ENCODE data around the gene LRRC70. TPM values are rescaled to one million over a fixed set of nuclear protein-coding genes. Genes with fewer than 3 reads are reported as not detected.
A peak's percentile ranks its signal among the peaks of the same experiment; 100 is the strongest.

LRRC70 gene
- total RNA-seq, 5 donors from 2014 or later (not counting 1 experiment from before 2014, with no cell fraction given) = 0.43 to 4.5 (median 1.8) TPM

DNA sequence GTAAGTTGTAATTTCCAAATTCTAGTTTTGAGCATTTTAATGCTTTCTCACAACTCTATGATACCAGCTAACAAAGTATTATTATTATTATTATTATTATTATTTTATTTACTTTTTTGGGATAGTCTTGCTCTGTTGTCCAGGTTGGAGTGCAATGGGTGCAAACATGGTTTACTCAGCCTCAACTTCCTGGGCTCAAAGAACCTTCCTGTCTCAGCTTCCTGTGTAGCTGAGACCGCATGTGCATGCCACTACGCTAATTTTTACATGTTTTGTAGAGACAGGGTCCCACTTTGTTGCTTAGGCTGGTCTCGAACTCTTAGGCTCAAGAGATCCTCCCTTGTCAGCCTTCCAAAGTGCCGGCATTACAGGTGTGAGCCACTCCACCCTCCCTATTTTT, 27.0 kb downstream of the LRRC70 start:
- H3K27me3 ChIP-seq (replicated peaks in 1 of 2; ENCODE audit: control insufficient read depth in 2 of 2, extremely low read depth in 1 of 2, insufficient read depth in 2 of 2, low read length in 1 of 2) = no peaks in the 10 kb centered on the region
- peak in 1 of 4 experiments; percentile 84 for ATAC-seq (replicated peaks in 1 of 4)
- H3K4me3 ChIP-seq (ENCODE audit: control insufficient read depth in 1 of 2, extremely low read depth in 1 of 2, low read length in 1 of 2) = no peak overlapping the region
- H3K27ac ChIP-seq (ENCODE audit: low read length) = no peak overlapping the region
- WGBS (ENCODE audit: insufficient coverage) = no CpG with 5 or more reads among the region's 4 CpGs
- peaks cover 0 to 49% (median 25%) of the 10 kb centered on the region in 3 donors for H3K4me1 Mint-ChIP-seq
- DNase-seq = peak in 1 of 35 experiments; percentile 5
- H3K36me3 Mint-ChIP-seq = peaks cover 43% of the 10 kb centered on the region
- peaks cover 0 to 3% of the 10 kb centered on the region in 2 donors for H3K36me3 ChIP-seq (ENCODE audit: control insufficient read depth in 2 of 2, extremely low read depth in 1 of 2, insufficient read depth in 1 of 2, low read length in 1 of 2)
- H3K9me3 ChIP-seq = no peaks in the 10 kb centered on the region
- H3K9me3 Mint-ChIP-seq = no peaks in the 10 kb centered on the region
- H3K27me3 Mint-ChIP-seq = no peaks in the 10 kb centered on the region
- H3K27ac Mint-ChIP-seq = peak overlapping the region in 1 of 2 donors; percentile 82
- ChIA-PET CTCF (no interaction called here), POLR2A (no interaction called here)
- peak overlapping the region in 1 of 3 donors; percentile 9 for H3K4me3 Mint-ChIP-seq
- peaks cover 2 to 7% of the 10 kb centered on the region in 2 experiments for H3K4me1 ChIP-seq (ENCODE audit: control insufficient read depth in 1 of 2, extremely low read depth in 1 of 2, insufficient read depth in 2 of 2, low read length in 2 of 2)

DNA sequence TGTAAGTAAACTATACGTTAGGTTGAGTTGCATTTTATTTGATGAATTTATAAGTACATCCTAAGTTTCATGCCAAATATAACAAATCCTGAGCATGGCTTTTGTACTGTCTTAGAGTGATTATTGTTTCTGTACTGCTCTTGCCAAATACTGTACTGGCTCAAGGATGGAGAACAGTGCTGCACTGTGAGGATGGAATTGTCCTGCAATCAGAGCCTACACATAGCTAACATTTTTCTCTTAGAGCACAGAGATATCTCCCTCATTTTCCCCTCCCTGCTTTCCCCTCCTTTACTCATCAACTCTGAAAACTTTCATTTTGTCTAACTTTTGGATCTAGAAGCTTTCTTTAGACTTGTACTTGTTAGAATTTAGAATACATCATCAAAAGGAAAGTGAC, 28.3 kb downstream of the LRRC70 start:
- Mint-ChIP-seq H3K27ac (peak overlapping the region in 1 of 2 donors; percentile 46), H3K9me3 (no peaks in the 10 kb centered on the region), H3K4me3 (no peak overlapping the region), H3K36me3 (peaks cover 47% of the 10 kb centered on the region), H3K4me1 (peaks cover 0 to 51% (median 19%) of the 10 kb centered on the region in 3 donors), H3K27me3 (no peaks in the 10 kb centered on the region)
- CTCF ChIA-PET = no interaction called here
- H3K27me3 ChIP-seq (replicated peaks in 1 of 2; ENCODE audit: control insufficient read depth in 2 of 2, extremely low read depth in 1 of 2, insufficient read depth in 2 of 2, low read length in 1 of 2) = no peaks in the 10 kb centered on the region
- H3K9me3 ChIP-seq = no peaks in the 10 kb centered on the region
- POLR2A ChIA-PET = no interaction called here
- H3K4me3 ChIP-seq (ENCODE audit: control insufficient read depth in 1 of 2, extremely low read depth in 1 of 2, low read length in 1 of 2) = no peak overlapping the region
- peaks cover 2 to 7% of the 10 kb centered on the region in 2 experiments for H3K4me1 ChIP-seq (ENCODE audit: control insufficient read depth in 1 of 2, extremely low read depth in 1 of 2, insufficient read depth in 2 of 2, low read length in 2 of 2)
- H3K36me3 ChIP-seq (ENCODE audit: control insufficient read depth in 2 of 2, extremely low read depth in 1 of 2, insufficient read depth in 1 of 2, low read length in 1 of 2) = peaks cover 0 to 3% of the 10 kb centered on the region in 2 donors
- no peak for DNase-seq
- H3K27ac ChIP-seq (ENCODE audit: low read length) = no peak overlapping the region
- WGBS (ENCODE audit: insufficient coverage) = no CpG with 5 or more reads among the region's 1 CpG
- ATAC-seq (replicated peaks in 1 of 4) = no peak

DNA sequence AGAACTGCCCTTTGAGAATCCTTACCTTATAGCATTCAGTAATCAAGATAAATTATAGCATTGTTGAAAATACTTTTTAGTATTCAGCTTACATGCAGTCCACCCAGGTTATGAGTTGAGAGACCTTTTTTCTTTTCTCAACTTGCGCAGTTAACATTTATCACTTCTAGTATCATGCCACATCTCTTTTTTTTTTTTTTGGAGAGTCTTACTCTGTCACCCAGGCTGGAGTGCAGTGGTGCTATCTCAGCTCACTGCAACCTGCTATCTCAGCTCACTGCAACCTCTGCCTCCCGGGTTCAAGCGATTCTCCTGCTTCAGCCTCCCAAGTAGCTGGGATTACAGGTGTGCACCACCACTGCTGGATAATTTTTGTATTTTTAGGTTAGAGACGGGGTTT, 29.0 kb downstream of the LRRC70 start:
- Histone ChIP-seq H3K4me3 (ENCODE audit: control insufficient read depth in 1 of 2, extremely low read depth in 1 of 2, low read length in 1 of 2) (no peak overlapping the region), H3K4me1 (ENCODE audit: control insufficient read depth in 1 of 2, extremely low read depth in 1 of 2, insufficient read depth in 2 of 2, low read length in 2 of 2) (peaks cover 2 to 7% of the 10 kb centered on the region in 2 experiments), H3K36me3 (ENCODE audit: control insufficient read depth in 2 of 2, extremely low read depth in 1 of 2, insufficient read depth in 1 of 2, low read length in 1 of 2) (peaks cover 0 to 1% of the 10 kb centered on the region in 2 donors), H3K9me3 (no peaks in the 10 kb centered on the region), H3K27ac (ENCODE audit: low read length) (no peak overlapping the region), H3K27me3 (replicated peaks in 1 of 2; ENCODE audit: control insufficient read depth in 2 of 2, extremely low read depth in 1 of 2, insufficient read depth in 2 of 2, low read length in 1 of 2) (no peaks in the 10 kb centered on the region)
- ChIA-PET CTCF (interaction anchor here in 1 of 2 donors (0.5 to 0.7 kb wide), 2 partner anchors 164 to 250 kb away, joined by 4 to 6 read pairs; no protein-coding TSS in a partner anchor), POLR2A (no interaction called here)
- DNase-seq = no peak
- WGBS (ENCODE audit: insufficient coverage) = 100% methylated on average over 2 of the region's 4 CpGs
- Mint-ChIP-seq H3K4me3 (no peak overlapping the region), H3K27me3 (no peaks in the 10 kb centered on the region), H3K4me1 (peaks cover 0 to 48% (median 17%) of the 10 kb centered on the region in 3 donors), H3K27ac (peak overlapping the region in 1 of 2 donors; percentile 28), H3K9me3 (no peaks in the 10 kb centered on the region), H3K36me3 (peaks cover 49% of the 10 kb centered on the region)
- ATAC-seq (replicated peaks in 1 of 4) = no peak

DNA sequence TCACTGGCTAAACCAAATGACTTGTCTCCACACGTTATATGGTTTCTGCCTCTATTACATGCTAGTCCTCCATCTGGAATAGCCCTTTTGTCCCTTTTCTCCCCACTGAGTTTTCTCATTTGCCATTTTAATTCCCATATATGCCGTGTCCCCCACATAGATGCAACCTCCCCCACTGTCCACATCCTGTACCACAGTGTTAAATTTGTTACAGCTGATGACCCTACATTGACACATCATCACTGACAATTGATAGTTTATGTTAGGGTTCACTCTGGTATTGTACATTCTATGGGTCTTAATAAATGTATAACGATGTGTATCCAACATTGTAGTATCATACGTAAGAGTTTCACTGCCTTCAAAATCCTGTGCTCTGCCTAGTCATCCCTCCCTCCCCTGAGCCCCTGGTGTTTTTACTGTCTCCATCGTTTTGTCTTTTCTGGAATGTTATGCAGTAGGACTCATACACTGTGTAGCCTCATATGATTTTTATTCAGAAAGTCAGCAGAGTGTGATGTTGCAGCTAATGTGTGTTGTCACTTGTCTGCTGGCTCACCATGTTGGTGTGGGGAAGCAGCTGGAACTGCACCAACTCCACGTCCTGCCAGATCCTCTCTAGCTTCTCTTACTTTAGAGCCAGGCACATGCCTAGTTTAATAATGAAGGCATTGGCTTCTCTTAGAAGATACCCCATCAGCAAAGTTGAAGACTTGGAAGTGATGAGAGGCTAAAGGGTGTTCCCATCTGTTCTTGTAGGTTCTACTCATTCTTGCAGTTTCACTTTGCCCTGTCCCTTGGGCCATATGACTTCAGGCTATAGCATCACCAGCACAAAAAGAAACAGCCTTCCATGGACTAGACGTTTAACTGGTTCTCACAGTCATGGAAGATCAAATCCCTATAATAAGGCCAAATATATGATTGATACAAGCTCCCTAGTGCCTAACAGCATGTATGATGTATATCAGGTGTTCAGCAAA, 30.2 kb downstream of the LRRC70 start:
- peaks cover 0 to 45% (median 17%) of the 10 kb centered on the region in 3 donors for H3K4me1 Mint-ChIP-seq
- no peak overlapping the region for H3K4me3 ChIP-seq (ENCODE audit: control insufficient read depth in 1 of 2, extremely low read depth in 1 of 2, low read length in 1 of 2)
- CTCF ChIA-PET = no interaction called here
- peaks cover 47% of the 10 kb centered on the region for H3K36me3 Mint-ChIP-seq
- H3K9me3 Mint-ChIP-seq = no peaks in the 10 kb centered on the region
- DNase-seq = no peak
- H3K9me3 ChIP-seq = no peaks in the 10 kb centered on the region
- no peak overlapping the region for H3K27ac ChIP-seq (ENCODE audit: low read length)
- H3K27me3 ChIP-seq (replicated peaks in 1 of 2; ENCODE audit: control insufficient read depth in 2 of 2, extremely low read depth in 1 of 2, insufficient read depth in 2 of 2, low read length in 1 of 2) = no peaks in the 10 kb centered on the region
- H3K4me3 Mint-ChIP-seq = no peak overlapping the region
- POLR2A ChIA-PET = no interaction called here
- no peak for ATAC-seq (replicated peaks in 1 of 4)
- no peaks in the 10 kb centered on the region for H3K27me3 Mint-ChIP-seq
- 100% methylated on average over 1 of the region's 7 CpGs for WGBS (ENCODE audit: insufficient coverage)
- peaks cover 2 to 7% of the 10 kb centered on the region in 2 experiments for H3K4me1 ChIP-seq (ENCODE audit: control insufficient read depth in 1 of 2, extremely low read depth in 1 of 2, insufficient read depth in 2 of 2, low read length in 2 of 2)
- H3K36me3 ChIP-seq (ENCODE audit: control insufficient read depth in 2 of 2, extremely low read depth in 1 of 2, insufficient read depth in 1 of 2, low read length in 1 of 2) = no peaks in the 10 kb centered on the region
- peak overlapping the region in 1 of 2 donors; percentile 41 for H3K27ac Mint-ChIP-seq

DNA sequence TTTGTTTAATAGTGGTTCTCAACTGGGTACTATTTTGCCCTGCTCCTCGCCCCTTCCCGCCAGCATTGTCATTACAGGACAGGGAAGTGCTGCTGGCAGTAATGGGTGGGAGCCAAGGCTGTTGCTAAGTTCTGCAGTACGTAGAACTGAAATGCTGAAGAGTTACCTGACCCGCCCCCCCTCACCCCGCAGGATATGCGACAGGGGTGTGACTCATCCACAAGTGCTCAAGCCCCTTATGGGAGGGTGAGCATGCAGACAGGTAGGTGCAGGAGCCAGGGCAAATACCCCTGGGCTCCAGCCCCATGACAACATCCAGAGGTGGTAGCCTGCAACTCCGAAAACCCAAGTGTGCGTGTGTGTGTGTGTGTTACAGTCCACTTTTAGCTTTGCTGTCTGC, 35.7 kb downstream of the LRRC70 start:
- no peaks in the 10 kb centered on the region for H3K36me3 ChIP-seq (ENCODE audit: control insufficient read depth in 2 of 2, extremely low read depth in 1 of 2, insufficient read depth in 1 of 2, low read length in 1 of 2)
- WGBS (ENCODE audit: insufficient coverage) = 94% methylated on average over 6 of the region's 8 CpGs
- DNase-seq (no peak), ATAC-seq (replicated peaks in 1 of 4) (no peak)
- no peak overlapping the region for H3K4me3 Mint-ChIP-seq
- H3K9me3 ChIP-seq = no peaks in the 10 kb centered on the region
- ChIA-PET POLR2A (no interaction called here), CTCF (no interaction called here)
- no peaks in the 10 kb centered on the region for H3K27me3 ChIP-seq (replicated peaks in 1 of 2; ENCODE audit: control insufficient read depth in 2 of 2, extremely low read depth in 1 of 2, insufficient read depth in 2 of 2, low read length in 1 of 2)
- no peaks in the 10 kb centered on the region for H3K4me1 ChIP-seq (ENCODE audit: control insufficient read depth in 1 of 2, extremely low read depth in 1 of 2, insufficient read depth in 2 of 2, low read length in 2 of 2)
- H3K36me3 Mint-ChIP-seq = peaks cover 41% of the 10 kb centered on the region
- no peaks in the 10 kb centered on the region for H3K9me3 Mint-ChIP-seq
- no peak overlapping the region for H3K27ac ChIP-seq (ENCODE audit: low read length)
- peaks cover 0 to 11% (median 8%) of the 10 kb centered on the region in 3 donors for H3K4me1 Mint-ChIP-seq
- no peaks in the 10 kb centered on the region for H3K27me3 Mint-ChIP-seq
- no peak overlapping the region for H3K4me3 ChIP-seq (ENCODE audit: control insufficient read depth in 1 of 2, extremely low read depth in 1 of 2, low read length in 1 of 2)
- no peak overlapping the region for H3K27ac Mint-ChIP-seq

DNA sequence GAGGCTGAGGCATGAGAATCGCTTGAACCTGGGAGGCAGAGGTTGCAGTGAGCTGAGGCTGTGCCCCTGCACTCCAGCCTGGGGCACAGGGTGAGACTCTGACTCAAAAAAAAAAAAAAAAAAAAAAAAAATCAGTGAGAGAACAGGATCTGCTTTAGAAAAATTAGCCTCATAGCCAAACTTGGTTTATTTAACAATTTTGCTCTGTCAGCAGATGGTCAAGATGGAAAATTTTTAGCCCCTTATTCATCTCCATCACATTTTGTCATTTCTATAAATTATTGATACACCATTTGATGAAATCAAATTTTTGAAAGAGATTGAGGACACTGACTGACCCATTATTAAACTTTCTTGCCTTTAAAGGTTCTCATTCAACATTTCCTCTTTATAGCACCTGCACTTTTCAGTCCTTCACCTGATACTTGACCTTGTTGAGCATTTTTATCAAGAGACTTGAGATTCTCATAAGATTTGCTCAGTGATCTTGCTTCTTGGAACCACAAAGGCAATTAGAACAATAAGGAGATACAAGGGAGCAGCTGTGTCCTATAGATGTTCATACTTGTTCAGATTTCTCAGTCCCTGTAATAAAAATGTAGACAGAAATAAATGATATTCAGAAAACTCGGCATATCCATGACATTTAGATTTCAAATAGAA, 38.1 kb downstream of the LRRC70 start:
- Mint-ChIP-seq H3K27ac (no peak overlapping the region), H3K4me3 (no peak overlapping the region), H3K27me3 (no peaks in the 10 kb centered on the region), H3K9me3 (no peaks in the 10 kb centered on the region), H3K36me3 (peaks cover 31% of the 10 kb centered on the region), H3K4me1 (peaks cover 0 to 11% (median under 1%) of the 10 kb centered on the region in 3 donors)
- POLR2A ChIA-PET = no interaction called here
- ATAC-seq (replicated peaks in 1 of 4) (no peak), DNase-seq (no peak)
- no peaks in the 10 kb centered on the region for H3K9me3 ChIP-seq
- no peak overlapping the region for H3K27ac ChIP-seq (ENCODE audit: low read length)
- H3K27me3 ChIP-seq (replicated peaks in 1 of 2; ENCODE audit: control insufficient read depth in 2 of 2, extremely low read depth in 1 of 2, insufficient read depth in 2 of 2, low read length in 1 of 2) = no peaks in the 10 kb centered on the region
- no CpG with 5 or more reads among the region's 2 CpGs for WGBS (ENCODE audit: insufficient coverage)
- no peaks in the 10 kb centered on the region for H3K36me3 ChIP-seq (ENCODE audit: control insufficient read depth in 2 of 2, extremely low read depth in 1 of 2, insufficient read depth in 1 of 2, low read length in 1 of 2)
- CTCF ChIA-PET = no interaction called here
- no peak overlapping the region for H3K4me3 ChIP-seq (ENCODE audit: control insufficient read depth in 1 of 2, extremely low read depth in 1 of 2, low read length in 1 of 2)
- H3K4me1 ChIP-seq (ENCODE audit: control insufficient read depth in 1 of 2, extremely low read depth in 1 of 2, insufficient read depth in 2 of 2, low read length in 2 of 2) = no peaks in the 10 kb centered on the region

Data from T-cell (primary cell).